GM20000 (cell line): Measurements from ENCODE around the gene TINAGL1.

Experiments used
- DNase-seq: peaks from one replicate; pipeline ENCODE4 v3.0.0; 2012; ENCODE audit warnings: low spot score
- CTCF ChIP-seq: IDR thresholded peaks from 2 replicates; pipeline ENCODE4 v1.5.1; 2012; ENCODE audit warnings: mild to moderate bottlenecking, control low read depth; ENCODE audit errors: extremely low read depth, missing control alignments

The TINAGL1 gene

GRCh38 chr1:31570228-31570627 lies 6.1 kb upstream of the TINAGL1 start:
- no peak for DNase-seq
- no peak for TF ChIP-seq CTCF

GRCh38 chr1:31570906-31571305 lies 5.4 kb upstream of the TINAGL1 start:
- no peak for DNase-seq
- TF ChIP-seq CTCF, result no peak

- TF ChIP-seq CTCF, result no peak
- peak; percentile 44 for DNase-seq
Measured at GRCh38 chr1:31571340-31572295, 4.7 kb upstream of the TINAGL1 start.

- DNase-seq, result no peak
- no peak for TF ChIP-seq CTCF
Measured at GRCh38 chr1:31572323-31573104, 3.8 kb upstream of the TINAGL1 start.

GRCh38 chr1:31573261-31573660 lies 3.1 kb upstream of the TINAGL1 start:
- no peak for DNase-seq
- no peak for TF ChIP-seq CTCF

- no peak for TF ChIP-seq CTCF
- no peak for DNase-seq
Measured at GRCh38 chr1:31574749-31575368, 1.5 kb upstream of the TINAGL1 start.
